SK-N-MC (cell line): ENCODE data around the gene PIK3R1.

ENCODE experiments used
- EZH2 ChIP-seq: fragments of 200-600 bp; sonication (generic); IDR thresholded peaks from one replicate; pipeline ENCODE4 v1.6.1; 2017; ENCODE audit warnings: antibody characterized with exemption
- POLR2AphosphoS5 ChIP-seq: IDR thresholded peaks from 2 replicates; pipeline ENCODE4 v1.6.1; 2012; ENCODE audit warnings: mild to moderate bottlenecking, low read depth, low read length, borderline replicate concordance

DNA sequence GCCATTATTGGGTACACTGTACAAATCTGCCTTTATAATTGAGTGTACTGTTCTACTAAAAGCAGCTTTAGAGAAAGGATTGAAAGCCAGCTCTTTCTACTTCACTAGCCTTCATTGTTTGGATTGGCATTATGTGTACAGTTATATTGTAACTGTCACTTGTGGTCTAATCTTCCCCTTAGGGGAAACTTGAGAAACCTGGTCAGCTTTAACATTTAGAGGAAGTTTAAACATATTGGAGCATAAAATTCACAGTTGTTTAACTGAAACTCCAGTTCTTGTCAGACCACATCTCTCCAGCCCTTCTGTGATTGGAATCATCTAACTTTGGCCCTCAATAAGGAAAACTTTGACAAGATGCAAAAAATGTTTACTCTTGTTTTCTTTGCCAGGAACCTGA is 24.6 kb downstream of the PIK3R1 start:
- TF ChIP-seq EZH2 (no peak), POLR2AphosphoS5 (no peak)
